ENCODE measurements around the gene UBE2L5. TPM values are rescaled to one million over a fixed set of nuclear protein-coding genes. Genes with fewer than 3 reads are reported as not detected.

The UBE2L5 gene
- total and polyA plus RNA-seq, 2 of the 8 experiments (the other 6 are each of a cell fraction or from before 2014, with no cell fraction given), result not detected

- no peak for TF ChIP-seq RBBP5 (IDR thresholded peaks at IDR 0.05; ENCODE audit: borderline replicate concordance, low read depth, low read length)
- no peak for TF ChIP-seq NRF1 (IDR thresholded peaks at IDR 0.05; ENCODE audit: low read depth, low read length)
Measured at GRCh38 chr13:30465343-30465592, 43.0 kb downstream of the UBE2L5 start (continued).

Data from H1 (cell line).